ENCODE data around the gene IKZF3.
"Not testable (repeated sequence)": the region's sequence is repeated elsewhere in the genome, so short reads cannot be mapped to it uniquely, and the experiment has no call there.

IKZF3 gene

DNA sequence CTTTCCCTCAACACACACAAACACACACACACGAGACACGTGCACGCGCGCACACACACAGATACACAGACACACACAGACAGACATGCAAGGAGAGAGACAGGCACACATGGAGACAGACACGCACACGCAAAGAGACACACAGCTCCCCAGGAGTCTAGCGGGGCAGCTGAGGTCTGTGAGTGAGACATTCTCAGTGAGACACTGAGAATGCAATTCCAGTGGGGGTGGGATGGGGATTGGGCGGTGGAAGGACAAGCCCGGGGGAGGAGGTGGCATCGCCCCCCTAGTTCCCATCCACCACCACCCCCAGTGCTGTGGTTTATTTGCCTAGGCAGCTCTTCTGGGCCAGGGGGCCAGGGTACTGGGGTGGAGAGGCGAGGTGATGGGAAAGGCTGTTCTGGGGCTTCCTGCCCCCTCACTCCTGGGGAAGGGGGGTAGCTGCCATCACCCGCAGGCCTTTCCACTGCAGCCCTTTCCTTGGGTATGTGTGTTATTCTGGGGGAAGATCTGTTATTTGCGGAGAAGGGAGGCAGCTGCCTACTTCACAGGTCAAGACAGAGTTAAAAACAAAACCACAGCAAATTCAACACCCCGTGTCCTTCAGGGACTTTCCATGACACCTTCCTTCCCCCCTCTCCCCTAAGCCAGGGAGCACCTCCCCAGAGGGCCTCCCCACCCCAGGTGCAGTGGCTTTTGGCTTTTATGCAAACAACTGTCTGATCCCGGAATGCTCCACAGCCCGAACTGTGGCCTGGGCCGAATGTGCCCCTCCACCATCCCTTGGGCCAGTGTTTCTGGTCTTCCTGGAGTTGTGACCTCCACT, 108.3 kb downstream of the IKZF3 start:
- DNase-seq (ENCODE audit: low read depth in 2 of 2) = no peak

DNA sequence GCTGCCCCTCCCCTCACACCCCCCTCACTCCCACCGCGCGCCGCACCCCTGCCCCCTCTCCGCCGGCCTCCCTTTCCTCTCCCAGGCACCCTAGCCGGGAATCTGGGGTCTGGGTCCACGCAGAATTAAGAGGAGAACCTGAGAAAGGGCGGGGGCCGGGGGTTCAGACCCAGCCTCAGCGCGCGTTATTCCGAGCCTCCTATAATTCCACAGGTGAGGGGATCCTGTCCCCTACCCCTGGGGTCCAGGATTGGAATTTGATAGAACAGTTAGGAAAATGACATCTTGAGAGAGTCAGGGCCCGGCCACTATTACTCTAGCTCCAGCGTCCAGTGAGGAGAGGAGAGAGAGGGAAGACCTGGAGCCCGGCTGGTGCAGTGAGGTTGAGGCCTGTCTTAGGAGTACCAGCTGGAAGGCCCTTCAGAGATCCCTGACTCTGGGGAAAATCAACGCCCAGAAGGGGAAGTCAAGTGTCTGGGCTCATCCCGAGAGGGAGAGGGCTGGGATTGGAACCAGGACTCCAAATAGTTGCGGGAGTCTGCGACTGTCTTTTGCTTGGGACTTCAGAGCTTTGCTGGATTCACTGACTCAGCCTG, 109.1 kb downstream of the IKZF3 start:
- no peak for DNase-seq (ENCODE audit: low read depth in 2 of 2)

DNA sequence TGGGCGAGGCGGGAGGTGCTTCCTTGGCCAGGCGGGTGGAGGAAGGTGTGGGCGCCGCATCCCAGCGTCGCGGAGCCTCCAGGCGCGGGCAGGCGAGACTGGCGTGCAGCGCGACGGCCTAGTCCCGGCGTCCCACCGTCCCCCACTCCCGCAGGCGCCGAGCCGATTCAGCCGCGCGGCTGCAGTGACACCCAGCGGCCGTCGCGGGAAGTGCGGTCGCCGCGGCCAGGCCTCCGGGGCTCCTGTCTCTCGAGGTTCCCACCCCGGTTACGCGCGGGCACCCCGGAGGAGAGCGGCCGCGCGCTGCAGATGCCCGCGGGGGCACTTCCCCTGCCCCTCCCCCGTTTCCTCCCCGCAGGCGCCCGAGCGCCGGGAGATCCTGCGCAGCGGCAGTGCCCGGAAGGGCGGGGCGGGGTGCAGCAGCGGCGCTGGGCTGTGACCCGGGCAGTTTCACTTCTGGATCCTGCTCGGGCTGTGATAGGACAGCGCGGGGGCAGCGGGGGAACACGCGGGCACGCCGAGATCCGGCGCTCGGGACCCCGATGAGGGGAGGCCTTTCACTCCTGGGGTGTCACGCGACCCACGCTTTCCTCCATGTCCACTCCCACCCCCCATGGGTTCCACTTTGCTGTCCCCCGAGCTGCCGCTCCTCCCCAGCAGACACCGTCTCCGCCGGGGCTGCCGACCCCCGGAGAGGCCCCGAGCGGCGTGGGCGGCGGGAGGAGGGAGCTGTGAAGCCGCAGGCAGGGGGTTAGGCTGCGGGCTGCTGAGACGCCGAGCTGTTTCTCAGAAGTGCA, 109.8 kb downstream of the IKZF3 start:
- peak; percentile 90 to 92 for DNase-seq (ENCODE audit: low read depth in 2 of 2)

DNA sequence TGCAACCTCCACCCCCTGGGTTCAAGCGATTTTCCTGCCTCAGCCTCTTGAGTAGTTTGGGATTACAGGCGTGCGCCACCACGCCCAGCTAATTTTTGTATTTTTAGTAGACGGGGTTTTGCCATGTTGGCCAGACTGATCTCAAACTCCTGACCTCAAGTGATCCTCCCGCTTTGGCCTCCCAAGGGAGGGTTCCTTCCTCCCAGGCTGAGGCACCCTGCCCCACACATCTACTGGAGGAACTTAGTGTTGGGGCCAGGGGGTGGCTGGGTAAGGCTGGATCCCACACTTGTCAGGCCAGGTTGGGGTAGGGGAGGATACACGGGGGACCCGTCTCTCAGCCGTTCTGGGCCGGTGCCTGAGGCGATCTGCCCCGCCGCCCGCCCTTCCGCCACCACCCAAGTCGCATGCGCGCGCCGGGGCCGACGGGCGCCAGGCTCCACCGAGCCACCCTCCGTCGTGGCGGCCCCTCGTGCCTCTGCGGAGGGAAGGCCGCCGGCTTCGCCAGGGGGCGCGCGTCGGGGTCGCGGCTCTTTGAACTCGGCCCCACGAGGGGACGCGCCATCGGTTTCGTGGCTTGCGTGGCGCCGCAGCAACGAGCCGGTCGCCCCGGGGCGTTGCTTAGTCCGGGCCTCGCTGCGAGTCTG, 110.5 kb downstream of the IKZF3 start:
- no peak for DNase-seq (ENCODE audit: low read depth in 2 of 2)

DNA sequence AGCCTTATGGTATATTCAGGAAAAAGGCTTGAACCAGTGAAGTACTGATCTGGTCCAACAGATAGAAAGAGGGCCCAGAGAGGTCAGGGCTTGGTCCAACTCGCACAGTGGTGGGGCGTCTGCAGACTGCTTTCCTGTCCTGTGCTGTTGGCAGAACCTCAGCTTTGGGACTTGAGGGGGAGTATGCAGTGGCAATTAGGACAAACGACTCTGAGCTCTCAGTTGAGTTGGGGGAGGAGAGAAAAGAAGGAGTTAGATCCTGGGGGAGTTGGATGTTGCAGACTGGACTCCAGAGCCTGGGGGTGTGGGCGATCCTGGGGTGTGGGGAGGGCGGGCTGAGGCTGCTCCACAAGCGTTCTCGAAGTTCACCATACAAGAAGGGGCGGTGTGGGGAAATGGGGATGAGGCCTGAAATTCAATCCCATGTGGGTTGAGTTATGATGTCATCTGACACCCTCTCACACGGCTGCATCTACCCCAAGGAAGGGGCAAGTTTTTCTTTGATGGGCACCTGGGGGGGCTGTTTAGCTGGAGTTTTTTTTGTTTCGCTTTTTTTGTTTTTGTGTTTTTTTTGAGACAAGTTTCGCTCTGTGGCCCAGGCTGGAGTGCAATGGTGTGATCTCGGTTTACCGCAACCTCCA, 111.8 kb downstream of the IKZF3 start:
- DNase-seq (ENCODE audit: low read depth in 2 of 2) = no peak

DNA sequence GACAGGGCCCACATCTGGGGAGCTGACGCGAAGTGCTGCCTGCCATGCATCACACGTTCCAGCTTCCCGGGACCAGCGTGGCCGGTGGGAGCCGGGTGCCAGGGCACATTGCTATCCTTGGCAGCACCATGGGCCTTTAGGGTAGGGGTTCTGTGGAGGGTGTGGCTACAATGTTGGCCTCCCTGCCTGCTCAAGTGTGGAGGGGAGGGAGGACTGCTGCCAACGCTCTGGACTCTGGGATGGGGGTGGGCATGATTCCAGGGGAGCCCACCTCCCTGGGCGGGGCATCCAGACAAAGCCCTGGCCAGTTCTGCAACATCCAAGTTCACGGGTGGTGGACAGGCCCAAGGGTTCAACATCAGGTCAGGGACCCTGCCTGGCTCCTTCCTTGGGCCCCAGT, 112.5 kb downstream of the IKZF3 start:
- DNase-seq (ENCODE audit: low read depth in 2 of 2) = no peak

DNA sequence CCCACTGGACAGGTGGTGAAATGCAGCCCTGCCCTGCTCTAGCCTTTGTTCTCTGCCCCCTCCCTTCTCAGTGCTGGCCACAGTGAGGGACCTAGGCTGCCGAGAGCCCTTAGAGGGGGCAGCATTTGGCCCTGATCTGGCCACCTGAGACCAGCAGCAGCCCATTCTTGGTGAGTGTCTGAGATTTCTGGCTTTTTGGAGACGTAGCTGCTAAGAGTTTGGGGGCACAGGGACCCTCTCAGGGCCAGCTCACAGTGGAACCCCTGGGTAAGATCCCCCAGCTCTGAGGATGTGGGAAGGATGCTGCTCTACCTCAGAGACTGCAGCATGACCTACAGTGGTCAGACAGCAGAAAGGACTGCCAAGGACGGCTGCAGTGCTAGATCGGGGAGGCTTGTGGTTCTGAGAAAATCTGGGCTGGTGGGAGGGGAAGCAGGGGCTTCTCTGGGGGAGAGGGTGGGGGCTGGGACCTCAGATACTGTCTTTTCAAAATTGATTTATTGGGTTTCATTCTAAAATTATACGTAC, 113.0 kb downstream of the IKZF3 start:
- no peak for DNase-seq (ENCODE audit: low read depth in 2 of 2)

DNA sequence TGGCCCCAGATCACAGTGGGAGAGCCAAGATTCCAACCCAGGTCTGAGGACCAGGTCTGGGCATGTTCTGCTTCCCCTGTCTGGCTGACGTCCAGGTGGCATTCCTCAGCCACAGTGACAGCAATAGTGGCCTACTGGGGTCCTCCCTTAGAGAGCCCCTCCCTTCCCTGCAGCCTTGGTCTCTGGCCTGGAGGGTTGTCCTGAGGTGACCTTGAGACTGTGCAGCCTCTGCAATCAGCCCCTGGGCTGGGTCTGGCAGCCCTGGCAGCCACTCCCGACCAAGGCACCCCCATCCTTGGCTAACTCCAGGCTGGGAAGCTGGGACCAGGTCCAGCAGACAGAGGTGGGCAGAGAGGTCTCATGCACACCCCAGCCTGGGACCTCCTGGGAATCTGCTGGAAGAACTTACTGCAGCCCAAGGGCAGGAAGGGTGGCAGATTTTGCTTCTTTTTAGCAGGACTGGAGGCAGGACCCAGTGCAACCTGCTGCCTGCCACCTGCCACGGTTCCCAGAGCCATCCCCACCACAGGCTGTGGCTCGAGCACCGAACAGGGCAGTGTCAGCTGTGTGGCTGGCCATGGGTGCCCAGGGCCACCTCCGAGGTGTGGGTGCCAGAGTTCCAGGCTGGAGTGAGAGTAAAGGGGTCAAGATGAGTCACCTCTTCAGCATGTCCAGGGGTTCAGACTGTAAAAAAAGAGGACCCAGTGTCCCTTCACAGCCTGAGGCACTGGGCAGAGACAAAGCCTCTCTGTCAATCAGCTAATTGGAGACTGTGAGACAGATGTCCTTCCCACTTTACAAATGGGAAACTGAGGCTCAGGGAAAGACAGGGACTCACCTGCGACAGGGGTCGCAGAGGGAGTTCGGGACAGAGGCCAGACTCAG, 113.7 kb downstream of the IKZF3 start:
- no peak for DNase-seq (ENCODE audit: low read depth in 2 of 2)

DNA sequence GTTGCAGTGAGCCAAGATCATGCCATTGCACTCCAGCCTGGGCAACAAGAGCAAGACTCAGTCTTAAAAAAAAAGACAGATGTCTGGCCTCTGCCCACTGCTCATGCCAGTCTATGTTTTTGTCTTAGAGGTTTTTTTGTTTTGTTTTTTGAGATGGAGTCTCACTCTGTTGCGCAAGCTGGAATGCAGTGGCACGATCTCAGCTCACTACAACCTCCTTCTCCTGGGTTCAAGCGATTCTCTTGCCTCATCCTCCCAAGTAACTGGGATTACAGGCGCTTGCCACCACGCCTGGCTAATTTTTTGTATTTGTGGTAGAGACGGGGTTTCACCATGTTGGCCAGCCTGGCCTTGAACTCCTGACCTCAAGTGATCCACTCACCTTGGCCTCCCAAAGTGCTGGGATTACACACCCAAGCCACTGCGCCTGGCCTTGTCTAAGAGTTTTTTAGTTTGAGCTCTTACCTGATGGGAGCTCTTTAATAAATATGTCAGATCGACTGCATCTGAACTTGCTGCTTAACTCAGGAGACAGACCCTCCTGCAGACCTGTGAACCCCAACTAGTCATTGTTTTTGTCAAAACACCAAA, 115.6 kb downstream of the IKZF3 start:
- not testable (repeated sequence) for DNase-seq (ENCODE audit: low read depth in 2 of 2)

DNA sequence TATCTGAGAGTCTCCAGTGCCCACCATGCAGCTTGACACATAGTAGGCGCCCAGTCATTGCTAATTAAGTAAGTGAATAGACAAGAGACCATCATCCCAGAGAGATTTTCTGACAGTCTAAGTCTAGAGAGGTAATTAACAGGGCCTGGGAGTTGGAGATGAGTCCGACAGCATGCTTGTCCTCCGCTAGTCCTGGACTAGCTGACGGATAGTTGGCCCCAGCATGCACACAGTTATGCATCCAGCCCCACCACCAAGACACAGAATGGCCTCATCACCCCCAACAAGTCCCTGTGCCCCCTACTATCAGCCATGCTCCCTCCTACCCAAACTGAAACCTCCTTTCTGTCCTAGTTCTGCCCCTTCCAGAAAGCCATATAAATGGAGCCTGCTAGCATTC, 116.4 kb downstream of the IKZF3 start:
- DNase-seq (ENCODE audit: low read depth in 2 of 2) = no peak

DNA sequence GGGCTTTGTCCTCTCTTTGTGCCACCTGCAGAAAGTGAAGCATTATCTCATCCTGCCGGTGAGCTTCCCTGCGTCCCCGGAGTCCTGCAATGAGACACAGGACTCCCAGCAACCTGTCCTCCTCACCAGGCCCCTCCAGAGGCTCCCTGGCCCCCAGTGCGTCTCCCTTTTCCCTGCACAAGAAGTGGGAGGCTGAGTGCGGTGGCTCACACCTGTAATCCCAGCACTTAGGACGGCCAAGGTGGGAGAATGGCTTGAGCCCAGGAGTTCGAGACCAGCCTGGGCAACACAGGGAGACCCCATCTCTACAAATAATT, 118.0 kb downstream of the IKZF3 start:
- DNase-seq (ENCODE audit: low read depth in 2 of 2) = no peak

DNA sequence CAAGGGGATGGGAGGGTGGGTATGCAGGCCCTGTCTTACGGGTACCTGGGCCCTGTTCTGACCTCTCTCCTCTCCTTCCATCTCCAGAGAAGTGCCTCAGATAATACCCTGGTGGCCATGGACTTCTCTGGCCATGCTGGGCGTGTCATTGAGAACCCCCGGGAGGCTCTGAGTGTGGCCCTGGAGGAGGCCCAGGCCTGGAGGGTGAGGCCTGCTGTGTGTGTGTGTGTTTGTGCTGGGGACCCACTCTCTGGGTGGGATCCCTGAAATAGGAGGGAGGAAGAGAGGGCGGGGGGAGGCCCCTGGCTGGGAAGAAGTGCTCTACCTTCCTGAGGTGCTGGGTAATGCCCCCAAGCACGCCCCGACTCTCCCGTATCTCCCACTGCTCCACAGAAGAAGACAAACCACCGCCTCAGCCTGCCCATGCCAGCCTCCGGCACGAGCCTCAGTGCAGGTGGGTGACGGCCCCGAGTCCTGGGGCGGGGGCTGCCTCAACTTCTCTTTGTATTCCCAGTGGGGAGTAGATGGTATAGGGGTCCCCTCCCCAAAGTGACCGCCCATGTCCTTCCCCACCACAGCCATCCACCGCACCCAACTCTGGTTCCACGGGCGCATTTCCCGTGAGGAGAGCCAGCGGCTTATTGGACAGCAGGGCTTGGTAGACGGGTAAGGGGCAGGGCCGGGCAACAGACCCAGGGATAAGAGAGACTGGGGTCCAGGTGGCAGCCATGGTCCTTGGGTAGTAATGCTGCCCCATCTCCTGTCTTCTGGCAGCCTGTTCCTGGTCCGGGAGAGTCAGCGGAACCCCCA, 118.6 kb downstream of the IKZF3 start:
- no peak for DNase-seq (ENCODE audit: low read depth in 2 of 2)

DNA sequence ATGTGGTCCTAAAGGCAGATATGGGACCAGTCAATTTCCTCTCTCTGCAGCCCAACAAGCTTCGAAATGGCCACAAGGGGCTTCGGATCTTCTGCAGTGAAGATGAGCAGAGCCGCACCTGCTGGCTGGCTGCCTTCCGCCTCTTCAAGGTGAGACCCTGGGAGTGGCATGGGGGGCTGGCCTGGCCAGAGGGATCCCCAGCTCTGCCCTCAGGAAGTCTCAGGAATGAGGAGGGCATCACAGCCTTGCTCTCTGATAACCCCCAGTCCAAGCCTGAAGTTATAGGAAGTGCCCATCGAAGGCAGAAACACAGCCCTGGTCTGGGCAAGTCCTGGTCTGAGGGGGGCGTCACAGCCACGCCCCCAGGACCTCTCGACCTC, 119.3 kb downstream of the IKZF3 start:
- no peak for DNase-seq (ENCODE audit: low read depth in 2 of 2)

DNA sequence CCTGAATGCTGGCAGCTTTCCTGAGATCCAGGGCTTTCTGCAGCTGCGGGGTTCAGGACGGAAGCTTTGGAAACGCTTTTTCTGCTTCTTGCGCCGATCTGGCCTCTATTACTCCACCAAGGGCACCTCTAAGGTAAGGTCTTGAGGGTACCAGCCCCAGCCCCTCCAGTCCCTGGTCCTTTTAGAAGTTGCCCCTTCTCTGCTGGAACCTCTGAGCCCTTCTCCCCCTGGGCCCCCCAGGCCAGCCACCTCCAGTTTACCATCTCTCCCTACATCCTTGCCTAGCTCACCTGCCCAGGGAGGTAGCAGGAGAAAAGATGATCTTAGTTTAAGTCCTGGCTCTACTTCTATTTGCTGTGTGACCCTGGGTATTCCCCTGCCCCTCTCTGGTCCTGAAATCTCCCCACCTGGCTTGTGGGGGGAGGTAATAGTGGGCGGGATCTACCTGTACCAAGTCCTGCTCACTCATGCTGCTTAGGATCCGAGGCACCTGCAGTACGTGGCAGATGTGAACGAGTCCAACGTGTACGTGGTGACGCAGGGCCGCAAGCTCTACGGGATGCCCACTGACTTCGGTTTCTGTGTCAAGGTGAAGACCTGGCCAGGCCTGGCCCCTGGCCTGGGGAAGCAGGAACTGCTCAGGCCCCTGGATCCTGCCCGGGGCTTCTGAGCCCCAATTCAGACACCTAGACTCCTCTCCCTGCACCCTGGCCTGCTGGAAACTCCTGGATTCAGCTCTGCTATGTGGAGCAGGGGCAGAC, 119.9 kb downstream of the IKZF3 start:
- no peak for DNase-seq (ENCODE audit: low read depth in 2 of 2)

DNA sequence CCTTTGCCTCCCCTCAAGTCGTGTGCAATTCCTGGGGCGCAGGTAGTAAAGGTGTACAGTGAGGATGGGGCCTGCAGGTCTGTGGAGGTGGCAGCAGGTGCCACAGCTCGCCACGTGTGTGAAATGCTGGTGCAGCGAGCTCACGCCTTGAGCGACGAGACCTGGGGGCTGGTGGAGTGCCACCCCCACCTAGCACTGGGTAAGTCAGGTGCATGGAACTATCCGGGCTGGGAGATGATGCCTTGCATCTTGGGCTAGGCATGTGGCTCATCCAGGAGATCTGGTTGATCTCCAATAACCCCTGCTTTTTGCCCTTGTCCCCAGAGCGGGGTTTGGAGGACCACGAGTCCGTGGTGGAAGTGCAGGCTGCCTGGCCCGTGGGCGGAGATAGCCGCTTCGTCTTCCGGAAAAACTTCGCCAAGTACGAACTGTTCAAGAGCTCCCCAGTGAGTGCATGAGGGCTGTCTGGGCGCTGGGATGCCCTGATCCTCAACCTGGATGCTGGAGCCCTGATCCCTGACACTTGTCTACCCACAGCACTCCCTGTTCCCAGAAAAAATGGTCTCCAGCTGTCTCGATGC, 121.2 kb downstream of the IKZF3 start:
- DNase-seq (ENCODE audit: low read depth in 2 of 2) = no peak

DNA sequence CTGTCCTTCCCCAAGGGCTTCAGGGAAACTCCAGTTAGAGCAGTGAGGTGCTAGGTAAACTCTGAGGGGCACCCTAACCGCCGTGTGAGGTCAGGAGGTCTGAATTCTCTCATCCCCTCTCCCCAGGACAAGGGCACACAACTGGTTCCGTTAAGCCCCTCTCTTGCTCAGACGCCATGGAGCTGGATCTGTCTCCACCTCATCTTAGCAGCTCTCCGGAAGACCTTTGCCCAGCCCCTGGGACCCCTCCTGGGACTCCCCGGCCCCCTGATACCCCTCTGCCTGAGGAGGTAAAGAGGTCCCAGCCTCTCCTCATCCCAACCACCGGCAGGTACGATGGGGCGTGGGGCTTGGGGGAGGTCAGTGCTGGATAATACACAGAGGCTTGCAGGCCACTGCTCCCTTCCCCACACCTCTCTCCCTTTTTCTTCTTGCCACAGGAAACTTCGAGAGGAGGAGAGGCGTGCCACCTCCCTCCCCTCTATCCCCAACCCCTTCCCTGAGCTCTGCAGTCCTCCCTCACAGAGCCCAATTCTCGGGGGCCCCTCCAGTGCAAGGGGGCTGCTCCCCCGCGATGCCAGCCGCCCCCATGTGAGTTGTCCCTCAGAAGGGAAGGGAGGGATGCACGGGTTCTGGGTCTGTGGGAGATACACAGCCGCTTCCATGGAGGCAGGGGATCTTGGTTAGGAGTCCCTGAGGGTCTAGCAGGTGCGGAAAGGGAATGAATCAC, 121.8 kb downstream of the IKZF3 start:
- DNase-seq (ENCODE audit: low read depth in 2 of 2) = no peak

DNA sequence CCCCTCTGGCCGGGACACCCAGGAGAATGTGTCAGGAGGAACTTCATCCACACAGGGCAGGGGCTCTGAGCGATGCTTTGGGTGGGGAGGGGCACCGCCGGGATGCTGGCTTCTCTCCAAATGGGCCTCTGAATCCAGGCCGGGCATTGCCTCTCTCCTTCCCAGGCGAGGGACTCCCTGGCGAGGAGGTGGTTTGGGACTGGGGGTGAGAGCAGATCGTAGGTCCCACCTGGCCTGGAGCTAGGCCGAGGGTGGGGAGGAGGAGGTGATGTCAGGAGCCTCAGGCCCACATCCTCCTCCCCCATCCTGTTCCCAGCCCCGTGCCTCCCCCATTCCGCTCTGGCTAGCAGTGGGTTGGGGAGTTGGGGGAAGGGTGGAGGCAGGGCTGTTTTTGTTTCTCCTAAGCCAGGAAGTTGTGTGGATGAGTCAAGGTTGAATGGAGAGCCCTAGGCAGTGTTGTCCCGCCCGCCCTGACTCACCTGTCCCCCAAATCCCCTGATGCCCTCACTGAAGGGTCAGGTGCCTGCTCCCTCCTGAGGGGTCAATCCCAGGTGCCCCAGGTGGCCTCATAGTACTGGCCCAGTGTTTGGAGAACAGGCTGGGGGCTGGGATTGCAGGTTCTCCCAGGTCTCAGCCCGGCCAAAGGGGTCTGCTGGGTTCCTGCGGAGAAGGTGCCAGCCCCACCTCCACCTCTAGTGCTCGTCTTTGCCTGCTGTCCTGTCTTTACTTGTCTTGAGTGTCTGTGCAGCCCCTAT, 123.6 kb downstream of the IKZF3 start:
- DNase-seq (ENCODE audit: low read depth in 2 of 2) = no peak

All from activated CD4-positive, alpha-beta T cell treated with anti-CD3 and anti-CD28 coated beads for 24 hours (primary cell).